NCI-H460 (cell line): ENCODE measurements around the gene SRRD. TPM values are rescaled to one million over a fixed set of nuclear protein-coding genes. Genes with fewer than 3 reads are reported as not detected.

Experiments
- DNase-seq: peaks from one replicate; pipeline ENCODE4 v3.0.0-alpha.2; 2016; ENCODE audit warnings: low read depth; ENCODE audit errors: extremely low read depth
- total RNA-seq: library from RNA; depleted of rRNA; stranded (reverse); fragments of >200 nt; shearing (Covaris generic); gene quantifications from 2 replicates; pipeline ENCODE4 v1.2.3, GENCODE V29; 2014; rRNA removed

The SRRD gene
- total RNA-seq, 1 experiment from 2014 or later: 20.2 TPM

DNA sequence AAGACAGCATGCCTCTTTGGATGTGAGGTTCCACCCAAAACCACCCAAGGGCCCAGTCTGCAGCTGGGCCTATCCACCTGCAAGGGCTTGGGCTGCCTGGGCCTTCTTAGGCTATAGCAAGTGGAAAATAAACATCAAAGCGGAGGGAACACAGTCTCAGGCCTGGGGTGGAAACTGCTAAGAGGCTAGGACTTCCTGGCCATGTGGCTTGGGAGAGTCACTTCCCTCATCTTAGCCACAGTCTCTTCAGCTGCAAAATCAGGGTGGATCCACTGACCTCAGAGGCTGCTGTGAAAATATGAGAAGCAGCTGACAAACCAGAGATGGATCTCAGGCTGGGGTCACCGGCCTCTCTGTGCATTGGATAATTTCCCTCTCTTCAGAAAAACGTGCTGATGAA is 59.2 kb downstream of the SRRD start:
- no peak for DNase-seq

Other genes with a start within 250 kb of the SRRD start
- gene ASPHD2, start 54.6 kb upstream of the SRRD start, total RNA-seq: 0.49 and 0.77 TPM in 2 replicates
- 25.7 and 28.5 TPM in 2 replicates for gene HPS4, start 94 bp upstream of the SRRD start, total RNA-seq
- 15.3 and 16.4 TPM in 2 replicates for gene TFIP11, start 28.6 kb downstream of the SRRD start, total RNA-seq
- 5.8 and 6.7 TPM in 2 replicates for gene TPST2, start 106.3 kb downstream of the SRRD start, total RNA-seq
- not detected in 2 replicates for gene CRYBB1, start 134.2 kb downstream of the SRRD start, total RNA-seq
- not detected in 2 replicates for gene CRYBA4, start 138.1 kb downstream of the SRRD start, total RNA-seq
- 0.66 and 0.82 TPM in 2 replicates for gene MIAT, start 173.7 kb downstream of the SRRD start, total RNA-seq